Stomach (tissue), 9 donors: ENCODE data around the gene NKAIN2. TPM values are rescaled to one million over a fixed set of nuclear protein-coding genes. Genes with fewer than 3 reads are reported as not detected.
"Not testable (repeated sequence)": the region's sequence is repeated elsewhere in the genome, so short reads cannot be mapped to it uniquely, and the experiment has no call there.

ENCODE experiments used
- DNase-seq, 2 donors: peaks; one replicate each; pipeline versions ENCODE4 v3.0.0 to v3.0.0-alpha.2; 2013 to 2019
- H3K27ac ChIP-seq, 5 donors: fragments of 200-600 bp in 4 of 5; sonication (generic) in 4 of 5; one replicate each; pipeline ENCODE4 v1.5.1; 2013 to 2019; ENCODE audit warnings: mild to moderate bottlenecking in 1 of 5, moderate library complexity in 1 of 5
- H3K27me3 ChIP-seq, 3 donors: fragments of 200-600 bp; sonication (generic); one replicate each; pipeline ENCODE4 v1.5.1; 2017 to 2019; ENCODE audit warnings: mixed run types in 1 of 3
- H3K36me3 ChIP-seq, 4 donors: fragments of 200-600 bp; sonication (generic); 1 replicate in 3 of 4; 2 replicates in 1 of 4; pipeline ENCODE4 v1.5.1; 2016 to 2019
- H3K4me1 ChIP-seq, 4 donors: fragments of 200-600 bp; sonication (generic); one replicate each; pipeline ENCODE4 v1.5.1; 2016 to 2019
- H3K4me3 ChIP-seq, 4 donors: fragments of 200-600 bp; sonication (generic) in 3 of 4; one replicate each; pipeline ENCODE4 v1.5.1; 2016 to 2019; ENCODE audit warnings: mild to moderate bottlenecking in 1 of 4
- H3K9me3 ChIP-seq, 4 donors: fragments of 200-600 bp; sonication (generic); one replicate each; pipeline ENCODE4 v1.5.1; 2016 to 2019
- EP300 ChIP-seq: sonication (generic); formaldehyde crosslinking; IDR thresholded peaks from one replicate; pipeline ENCODE4 v1.6.1; 2017; ENCODE audit warnings: antibody characterized with exemption
- POLR2A ChIP-seq, 4 donors: fragments of 450-650 bp; IDR thresholded peaks; one replicate each; pipeline ENCODE4 v1.6.1; 2016; ENCODE audit warnings: antibody characterized with exemption in 4 of 4, control low read depth in 2 of 4, mild to moderate bottlenecking in 1 of 4, moderate library complexity in 1 of 4
- POLR2AphosphoS5 ChIP-seq, 3 donors: sonication (generic); formaldehyde crosslinking; IDR thresholded peaks; one replicate each; pipeline ENCODE4 v1.6.1; 2016; ENCODE audit warnings: antibody characterized with exemption in 3 of 3
- WGBS, 5 donors: extraction: QIAGEN DNeasy Blood & Tissue Kit in 3 of 5; methylation state at CpG; one replicate each; pipeline versions ENCODE4 v1.1.5 to v1.1.7; 2013 to 2018; 5-methylcytosine and 5-hydroxymethylcytosine counted together
- intact Hi-C: fragments of 100-400 bp; cut with DNase I; formaldehyde crosslinking; loops from one replicate; pipeline ENCODE4 v1.15.1; 2023; ENCODE audit warnings: low total_unique reads
- polyA plus RNA-seq, 3 donors: library from polyadenylated mRNA; stranded (reverse); fragments of 200-250 nt; gene quantifications; one replicate each; pipeline ENCODE4 v1.2.3, GENCODE V29; 2013
- total RNA-seq, 5 donors: library from RNA; depleted of rRNA; stranded (reverse); fragments of >200 nt; gene quantifications; one replicate each; pipeline versions ENCODE4 v1.1.0 to v1.2.3, GENCODE V29; 2014 to 2016
- TF ChIP-seq, protein P1 (sequence below), 7 experiments: fragments of 450-650 bp in 4 of 7; fragments of 200-600 bp in 3 of 7; sonication (generic) in 3 of 7; IDR thresholded peaks; one replicate each; pipeline ENCODE4 v1.5.1; 2016 to 2019; ENCODE audit warnings: antibody characterized with exemption in 7 of 7, control low read depth in 2 of 7, mild to moderate bottlenecking in 1 of 7
- donor health status: healthy with polysubstance abuse.
- donor health status: Bipolar disorder and iron deficiency.
- donor health status: healthy.

The NKAIN2 gene
- total and polyA plus RNA-seq, 8 donors = 0.13 to 9.6 (median 1.5) TPM; not detected in 5

DNA sequence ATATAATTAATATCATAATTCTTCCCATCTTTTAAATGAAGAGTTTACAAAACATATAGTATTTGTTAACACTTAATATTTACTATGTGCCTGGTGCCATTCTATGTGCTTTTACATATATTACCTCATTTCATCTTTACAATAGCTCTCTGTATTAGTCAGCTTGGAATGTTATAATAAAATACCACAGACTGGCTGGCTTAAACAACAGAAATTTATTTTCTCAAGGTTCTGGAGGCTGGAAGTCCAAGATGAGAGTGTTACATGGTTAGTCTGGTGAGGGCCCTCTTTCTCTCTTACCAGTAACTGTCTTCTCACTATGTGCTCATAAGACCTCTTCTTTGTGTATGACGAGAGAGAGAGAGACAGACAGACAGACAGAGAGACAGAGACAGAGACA lies 110.2 kb downstream of the NKAIN2 start:
- 60 to 100% (median 81%) methylated on average over 1 of the region's 1 CpG for WGBS, 5 donors
- intact Hi-C loops = no loop called here
- no peak overlapping the region for H3K4me3 ChIP-seq
- no peaks in the 10 kb centered on the region for H3K4me1 ChIP-seq
- H3K27me3 ChIP-seq = no peaks in the 10 kb centered on the region
- DNase-seq = no peak
- no peak overlapping the region for H3K27ac ChIP-seq
- no peaks in the 10 kb centered on the region for H3K9me3 ChIP-seq
- H3K36me3 ChIP-seq = no peaks in the 10 kb centered on the region
- no peak for TF ChIP-seq POLR2AphosphoS5 (IDR thresholded peaks at IDR 0.05)
- no peak for TF ChIP-seq EP300
- TF ChIP-seq POLR2A (IDR thresholded peaks at IDR 0.05) = no peak

DNA sequence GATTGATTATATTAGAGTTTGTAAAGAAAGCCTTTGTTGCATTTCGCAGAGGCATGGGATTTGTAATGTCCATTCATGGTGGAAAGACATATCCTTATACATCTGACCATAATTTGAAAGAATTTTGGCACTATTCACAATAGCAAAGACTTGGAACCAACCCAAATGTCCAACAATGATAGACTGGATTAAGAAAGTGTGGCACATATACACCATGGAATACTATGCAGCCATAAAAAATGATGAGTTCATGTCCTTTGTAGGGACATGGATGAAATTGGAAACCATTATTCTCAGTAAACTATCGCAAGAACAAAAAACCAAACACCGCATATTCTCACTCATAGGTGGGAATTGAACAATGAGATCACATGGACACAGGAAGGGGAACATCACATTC lies 119.7 kb downstream of the NKAIN2 start:
- WGBS, 5 donors = 69 to 87% (median 71%) methylated on average over 1 of the region's 3 CpGs
- H3K4me1 ChIP-seq, H3K36me3 ChIP-seq, intact Hi-C loops, H3K27me3 ChIP-seq, H3K9me3 ChIP-seq, H3K27ac ChIP-seq, H3K4me3 ChIP-seq, DNase-seq: not testable (repeated sequence)

DNA sequence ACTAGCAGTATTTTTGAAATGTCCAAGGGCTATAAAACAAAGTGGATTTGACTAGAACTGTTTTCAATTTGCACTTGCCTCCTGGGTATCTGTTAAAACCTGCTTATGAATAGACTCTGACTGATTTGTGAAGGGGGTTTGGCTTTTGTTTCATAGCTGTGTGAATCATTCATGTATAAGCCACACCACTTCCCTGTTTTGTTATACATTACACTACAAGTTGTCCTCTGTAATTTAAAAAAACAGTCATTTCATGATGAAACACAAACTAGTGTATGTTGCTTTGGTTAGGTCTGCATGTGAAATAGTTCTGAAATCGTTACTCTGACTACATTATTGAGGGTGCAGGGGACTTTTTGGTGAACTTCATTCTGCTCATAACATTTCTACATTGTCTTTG lies 121.7 kb downstream of the NKAIN2 start:
- Histone ChIP-seq H3K4me1 (no peaks in the 10 kb centered on the region), H3K27ac (no peak overlapping the region), H3K4me3 (no peak overlapping the region), H3K27me3 (no peaks in the 10 kb centered on the region), H3K36me3 (no peaks in the 10 kb centered on the region), H3K9me3 (no peaks in the 10 kb centered on the region)
- WGBS, 5 donors = 43 to 64% (median 53%) methylated on average over 1 of the region's 1 CpG
- intact Hi-C loops = no loop called here
- TF ChIP-seq, protein P1, sequence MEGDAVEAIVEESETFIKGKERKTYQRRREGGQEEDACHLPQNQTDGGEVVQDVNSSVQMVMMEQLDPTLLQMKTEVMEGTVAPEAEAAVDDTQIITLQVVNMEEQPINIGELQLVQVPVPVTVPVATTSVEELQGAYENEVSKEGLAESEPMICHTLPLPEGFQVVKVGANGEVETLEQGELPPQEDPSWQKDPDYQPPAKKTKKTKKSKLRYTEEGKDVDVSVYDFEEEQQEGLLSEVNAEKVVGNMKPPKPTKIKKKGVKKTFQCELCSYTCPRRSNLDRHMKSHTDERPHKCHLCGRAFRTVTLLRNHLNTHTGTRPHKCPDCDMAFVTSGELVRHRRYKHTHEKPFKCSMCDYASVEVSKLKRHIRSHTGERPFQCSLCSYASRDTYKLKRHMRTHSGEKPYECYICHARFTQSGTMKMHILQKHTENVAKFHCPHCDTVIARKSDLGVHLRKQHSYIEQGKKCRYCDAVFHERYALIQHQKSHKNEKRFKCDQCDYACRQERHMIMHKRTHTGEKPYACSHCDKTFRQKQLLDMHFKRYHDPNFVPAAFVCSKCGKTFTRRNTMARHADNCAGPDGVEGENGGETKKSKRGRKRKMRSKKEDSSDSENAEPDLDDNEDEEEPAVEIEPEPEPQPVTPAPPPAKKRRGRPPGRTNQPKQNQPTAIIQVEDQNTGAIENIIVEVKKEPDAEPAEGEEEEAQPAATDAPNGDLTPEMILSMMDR (IDR thresholded peaks at IDR 0.05) = no peak
- TF ChIP-seq POLR2A (IDR thresholded peaks at IDR 0.05) (no peak), POLR2AphosphoS5 (IDR thresholded peaks at IDR 0.05) (no peak), EP300 (no peak)
- DNase-seq = peak in 1 of 2 donors; percentile 13

DNA sequence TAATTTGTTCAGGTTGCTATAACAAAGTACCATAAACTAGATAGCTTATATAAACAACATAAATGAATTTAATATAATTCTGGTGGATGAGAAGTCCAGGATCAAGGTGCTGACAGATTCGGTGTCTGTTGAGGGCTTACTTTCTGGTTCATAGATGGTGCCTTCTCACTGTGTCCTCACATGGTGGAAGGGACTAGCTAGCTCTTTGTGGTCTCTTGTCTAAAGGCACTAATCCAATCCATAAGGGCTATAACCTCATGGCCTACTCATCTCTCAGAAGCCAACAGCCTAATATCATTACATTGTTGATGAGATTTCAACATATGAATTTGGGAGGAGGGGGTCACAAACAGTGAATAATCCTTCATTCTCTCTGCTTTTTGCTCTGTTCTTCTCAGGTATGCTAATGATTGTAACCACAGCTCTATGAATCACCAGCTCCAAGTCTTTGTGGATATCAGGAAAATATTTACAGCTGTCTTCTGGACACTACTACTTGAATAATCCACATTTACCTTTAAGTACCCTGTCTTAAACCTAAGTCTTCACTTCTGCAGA lies 122.3 kb downstream of the NKAIN2 start:
- TF ChIP-seq POLR2AphosphoS5 (IDR thresholded peaks at IDR 0.05) (no peak), EP300 (no peak), POLR2A (IDR thresholded peaks at IDR 0.05) (no peak)
- TF ChIP-seq, protein P1 (IDR thresholded peaks at IDR 0.05) = no peak
- Histone ChIP-seq H3K36me3 (no peaks in the 10 kb centered on the region), H3K27ac (no peak overlapping the region), H3K4me1 (no peaks in the 10 kb centered on the region), H3K27me3 (no peaks in the 10 kb centered on the region), H3K4me3 (no peak overlapping the region), H3K9me3 (no peaks in the 10 kb centered on the region)
- DNase-seq = no peak
- 84 to 93% (median 92%) methylated on average over 1 of the region's 1 CpG for WGBS, 5 donors
- intact Hi-C loops = no loop called here

DNA sequence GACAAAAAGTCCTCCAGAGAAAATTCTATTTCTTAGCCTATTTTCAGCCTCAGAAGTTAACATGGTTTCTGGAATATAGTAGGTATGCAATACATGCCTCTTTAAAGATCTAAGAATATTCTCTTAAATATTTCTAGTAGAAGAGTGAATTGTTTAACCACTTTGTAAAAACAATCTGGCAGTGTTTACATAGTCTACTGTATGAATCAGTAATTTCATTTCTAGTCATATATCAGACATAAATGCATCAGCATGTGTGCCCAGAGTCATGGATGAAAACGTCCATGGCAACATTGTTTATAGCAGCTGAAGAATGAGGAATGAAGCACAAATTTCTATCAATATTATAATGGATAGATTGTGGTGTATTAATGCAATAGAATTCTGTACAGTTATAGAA lies 124.9 kb downstream of the NKAIN2 start:
- 13 to 31% (median 15%) methylated on average over 1 of the region's 1 CpG for WGBS, 5 donors
- Histone ChIP-seq H3K4me1 (no peaks in the 10 kb centered on the region), H3K27ac (no peak overlapping the region), H3K27me3 (no peaks in the 10 kb centered on the region), H3K4me3 (no peak overlapping the region), H3K9me3 (no peaks in the 10 kb centered on the region), H3K36me3 (no peaks in the 10 kb centered on the region)
- TF ChIP-seq POLR2A (IDR thresholded peaks at IDR 0.05) (no peak), EP300 (no peak), POLR2AphosphoS5 (IDR thresholded peaks at IDR 0.05) (no peak)
- TF ChIP-seq, protein P1 (IDR thresholded peaks at IDR 0.05) = no peak
- no peak for DNase-seq
- intact Hi-C loops = no loop called here
